IMR-90 (cell line): Measurements from ENCODE around the gene PARD3. TPM values are rescaled to one million over a fixed set of nuclear protein-coding genes. Genes with fewer than 3 reads are reported as not detected.

ENCODE experiments used
- ATAC-seq: fragments of 200-7000 bp; cut with Tn5 transposase; 2 replicates; pipeline ENCODE4 v1.9.1; 2020; ENCODE audit warnings: low read depth, mild to moderate bottlenecking, moderate library complexity
- BruUV-seq: library from RNA; stranded (reverse); fragments of 400-500 nt; replicated peaks from 2 replicates; lab custom pipeline; 2021; lab: Mats Ljungman, UMichigan
- CTCF ChIA-PET: fragments of 300-600 bp; formaldehyde crosslinking; extraction: SDS; loops from one replicate; lab custom pipeline; 2021; ENCODE audit warnings: antibody characterized with exemption; lab: Yijun Ruan, JAX
- POLR2A ChIA-PET: fragments of 300-600 bp; sonication (Branson Sonifier 250); formaldehyde crosslinking; loops from one replicate; lab custom pipeline; 2022; ENCODE audit warnings: antibody characterized with exemption; ENCODE audit not compliant: unreplicated experiment; lab: Charles Lee
- DNase-seq: peaks from one replicate; pipeline ENCODE4 v3.0.0; 2013
- H2AFZ ChIP-seq: replicated peaks from 2 replicates; pipeline ENCODE3; 2013; ENCODE audit warnings: low read length, mild to moderate bottlenecking; ENCODE audit not compliant: poor library complexity
- H2AK5ac ChIP-seq: 2 replicates; pipeline ENCODE4 v1.6.1; 2013; ENCODE audit warnings: low read depth, low read length, inconsistent platforms
- H2AK9ac ChIP-seq: replicated peaks from 2 replicates; pipeline ENCODE3; 2013; ENCODE audit warnings: mild to moderate bottlenecking, low read depth, low read length, moderate library complexity; ENCODE audit not compliant: poor library complexity
- H2BK120ac ChIP-seq: 2 replicates; pipeline ENCODE4 v1.6.1; 2013; ENCODE audit warnings: low read depth, low read length, inconsistent platforms
- H2BK15ac ChIP-seq: 3 replicates; pipeline ENCODE4 v1.6.1; 2013; ENCODE audit warnings: low read depth, low read length, inconsistent platforms
- H2BK20ac ChIP-seq: 2 replicates; pipeline ENCODE4 v1.6.1; 2013; ENCODE audit warnings: low read depth, mild to moderate bottlenecking, inconsistent platforms, low read length, moderate library complexity
- H2BK5ac ChIP-seq: 2 replicates; pipeline ENCODE4 v1.6.1; 2013; ENCODE audit warnings: mild to moderate bottlenecking, low read depth, low read length, inconsistent platforms; ENCODE audit not compliant: poor library complexity, severe bottlenecking
- H3K14ac ChIP-seq: replicated peaks from 2 replicates; pipeline ENCODE4 v1.6.1; 2013; ENCODE audit warnings: low read depth, low read length, inconsistent platforms
- H3K18ac ChIP-seq: 2 replicates; pipeline ENCODE4 v1.6.1; 2013; ENCODE audit warnings: low read depth, low read length, control low read depth
- H3K23ac ChIP-seq: 2 replicates; pipeline ENCODE4 v1.6.1; 2013; ENCODE audit warnings: low read depth, low read length, inconsistent platforms
- H3K27ac ChIP-seq: 2 replicates; pipeline ENCODE4 v1.5.1; 2013; ENCODE audit warnings: mild to moderate bottlenecking, control low read depth, low read length; ENCODE audit not compliant: insufficient read depth
- H3K27me3 ChIP-seq: 2 replicates; pipeline ENCODE4 v1.6.1; 2013; ENCODE audit warnings: low read length; ENCODE audit not compliant: control insufficient read depth, insufficient read depth
- H3K36me3 ChIP-seq: 2 replicates; pipeline ENCODE4 v1.6.1; 2013; ENCODE audit warnings: low read length, mixed read lengths; ENCODE audit not compliant: control insufficient read depth, insufficient read depth
- H3K4ac ChIP-seq: 2 replicates; pipeline ENCODE4 v1.6.1; 2013; ENCODE audit warnings: low read depth, low read length, inconsistent platforms
- H3K4me1 ChIP-seq: 2 replicates; pipeline ENCODE4 v1.6.1; 2013; ENCODE audit warnings: low read length, mixed read lengths; ENCODE audit not compliant: control insufficient read depth, insufficient read depth
- H3K4me2 ChIP-seq: 2 replicates; pipeline ENCODE4 v1.6.1; 2013; ENCODE audit warnings: low read depth, mild to moderate bottlenecking, control low read depth, low read length, moderate library complexity
- H3K4me3 ChIP-seq: 2 replicates; pipeline ENCODE4 v1.5.1; 2013; ENCODE audit warnings: low read depth, mild to moderate bottlenecking, control low read depth, low read length, moderate library complexity; ENCODE audit not compliant: insufficient read depth
- H3K56ac ChIP-seq: 2 replicates; pipeline ENCODE4 v1.6.1; 2013; ENCODE audit warnings: low read length, inconsistent platforms; ENCODE audit not compliant: insufficient read depth; ENCODE audit errors: extremely low read depth
- H3K79me1 ChIP-seq, 2 experiments: 2 replicates each; pipeline ENCODE4 v1.6.1; 2013; ENCODE audit warnings: low read length in 2 of 2, inconsistent platforms in 1 of 2, low read depth in 1 of 2
- H3K9ac ChIP-seq: 2 replicates; pipeline ENCODE4 v1.6.1; 2013; ENCODE audit warnings: low read depth, low read length, control low read depth
- H3K9me1 ChIP-seq: 2 replicates; pipeline ENCODE4 v1.6.1; 2013; ENCODE audit warnings: low read length, inconsistent platforms; ENCODE audit not compliant: insufficient read depth
- H3K9me3 ChIP-seq: 2 replicates; pipeline ENCODE4 v1.6.1; 2013; ENCODE audit warnings: low read length; ENCODE audit not compliant: control insufficient read depth, insufficient read depth
- H4K20me1 ChIP-seq: 2 replicates; pipeline ENCODE4 v1.6.1; 2013; ENCODE audit warnings: low read length, inconsistent platforms; ENCODE audit not compliant: insufficient read depth
- H4K5ac ChIP-seq: 2 replicates; pipeline ENCODE4 v1.6.1; 2013; ENCODE audit warnings: mild to moderate bottlenecking, low read depth, low read length, control low read depth
- H4K8ac ChIP-seq, 2 experiments: 2 replicates each; pipeline ENCODE4 v1.6.1; 2013; ENCODE audit warnings: low read depth in 2 of 2, low read length in 2 of 2, control low read depth in 1 of 2, inconsistent platforms in 1 of 2
- H4K91ac ChIP-seq: 2 replicates; pipeline ENCODE4 v1.6.1; 2013; ENCODE audit warnings: low read depth, low read length, inconsistent platforms; ENCODE audit not compliant: insufficient read depth
- BHLHE40 ChIP-seq: fragments of 150-350 bp; IDR thresholded peaks from 2 replicates; pipeline ENCODE4 v1.6.1; 2016; ENCODE audit warnings: mild to moderate bottlenecking, low read depth, low read length
- CHD1 ChIP-seq: IDR thresholded peaks from 2 replicates; pipeline ENCODE4 v1.6.1; 2012; ENCODE audit warnings: low read depth, low read length, improper control_type of control experiment
- FOS ChIP-seq: fragments of 150-350 bp; IDR thresholded peaks from 2 replicates; pipeline ENCODE4 v1.6.1; 2016; ENCODE audit warnings: low read depth, low read length
- MAZ ChIP-seq: IDR thresholded peaks from 2 replicates; pipeline ENCODE4 v1.6.1; 2012; ENCODE audit warnings: low read depth, mild to moderate bottlenecking, low read length, improper control_type of control experiment, moderate library complexity, borderline replicate concordance
- MXI1 ChIP-seq: IDR thresholded peaks from 2 replicates; pipeline ENCODE4 v1.6.1; 2012; ENCODE audit warnings: low read depth, mild to moderate bottlenecking, low read length, moderate library complexity, borderline replicate concordance
- NFE2L2 ChIP-seq: fragments of 150-350 bp; IDR thresholded peaks from 2 replicates; pipeline ENCODE4 v1.6.1; 2016; ENCODE audit warnings: low read depth, mild to moderate bottlenecking, low read length
- RAD21 ChIP-seq: IDR thresholded peaks from 2 replicates; pipeline ENCODE4 v1.6.1; 2012; ENCODE audit warnings: low read length, improper control_type of control experiment
- RCOR1 ChIP-seq: IDR thresholded peaks from 2 replicates; pipeline ENCODE4 v1.6.1; 2012; ENCODE audit warnings: mild to moderate bottlenecking, low read length, improper control_type of control experiment; ENCODE audit not compliant: insufficient replicate concordance
- RFX5 ChIP-seq: IDR thresholded peaks from 2 replicates; pipeline ENCODE4 v1.8.0; 2012; ENCODE audit warnings: low read depth, mild to moderate bottlenecking, low read length, moderate library complexity
- SMC3 ChIP-seq: fragments of 150-350 bp; IDR thresholded peaks from 2 replicates; pipeline ENCODE4 v1.6.1; 2016; ENCODE audit warnings: low read depth, mild to moderate bottlenecking, antibody characterized with exemption, low read length, moderate library complexity
- USF2 ChIP-seq: fragments of 150-350 bp; IDR thresholded peaks from 2 replicates; pipeline ENCODE4 v1.6.1; 2017; ENCODE audit warnings: mild to moderate bottlenecking, antibody characterized with exemption, low read length, low read depth
- WGBS, 2 experiments: methylation state at CpG; one replicate each; pipeline versions ENCODE4 v1.1.5 to v1.1.7; 2013; ENCODE audit warnings: missing lambda C conversion rate in 2 of 2; ENCODE audit not compliant: insufficient read length in 1 of 2; ENCODE audit errors: extremely low coverage in 2 of 2; 5-methylcytosine and 5-hydroxymethylcytosine counted together
- dilution Hi-C: fragments of 300-500 bp; cut with HindIII; formaldehyde crosslinking; loops from one replicate; pipeline ENCODE4 v1.14.3; 2018; ENCODE audit warnings: low sequenced_read_pairs; ENCODE audit not compliant: unreplicated experiment
- in situ Hi-C: fragments of 300-500 bp; cut with MboI; formaldehyde crosslinking; loops from 3 replicates; pipeline ENCODE4 v1.14.3; 2019; ENCODE audit warnings: low sequenced_read_pairs, inconsistent platforms, mixed read lengths
- intact Hi-C: fragments of 100-400 bp; cut with micrococcal nuclease; formaldehyde crosslinking; loops from 2 replicates; pipeline ENCODE4 v1.10.0; 2022
- polyA plus RNA-seq, 3 experiments: library from polyadenylated mRNA; depleted of rRNA; stranded (reverse); fragments of >200 nt; gene quantifications; 2 replicates each; pipeline ENCODE4 v1.2.3, GENCODE V29; 2012; ENCODE audit warnings: low replicate concordance in 1 of 3
- total RNA-seq: library from RNA; depleted of rRNA; stranded (reverse); fragments of >200 nt; gene quantifications from 2 replicates; pipeline ENCODE4 v1.2.3, GENCODE V29; 2012

PARD3 gene
- total and polyA plus RNA-seq, 2 of the 4 experiments (the other 2 are of a cell fraction): 14.6 to 37.5 TPM

GRCh38 chr10:34775044-34775637 lies 40.0 kb downstream of the PARD3 start:
- Histone ChIP-seq H2BK5ac (no peak overlapping the region), H3K4ac (no peak overlapping the region), H4K91ac (no peak overlapping the region), H4K5ac (no peak overlapping the region), H4K20me1 (peaks cover 40% of the 10 kb centered on the region), H3K23ac (no peak overlapping the region), H3K79me1 (peaks cover 36 to 62% of the 10 kb centered on the region in 2 experiments), H3K56ac (no peak overlapping the region), H3K14ac (no peak overlapping the region), H3K9ac (no peak overlapping the region), H3K4me2 (no peak overlapping the region), H3K36me3 (no peaks in the 10 kb centered on the region), H2AK5ac (no peak overlapping the region), H3K27ac (no peak overlapping the region), H3K9me1 (peaks cover 8% of the 10 kb centered on the region), H3K18ac (no peak overlapping the region), H3K4me1 (peaks cover 5% of the 10 kb centered on the region), H2BK120ac (no peak overlapping the region), H3K9me3 (no peaks in the 10 kb centered on the region), H2AK9ac (no peak overlapping the region), H2BK15ac (no peak overlapping the region), H2BK20ac (no peak overlapping the region), H4K8ac (no peak overlapping the region), H2AFZ (no peak overlapping the region), H3K4me3 (no peak overlapping the region), H3K27me3 (no peaks in the 10 kb centered on the region)
- ChIA-PET CTCF (no interaction called here), POLR2A (no interaction called here)
- dilution Hi-C loops (no loop called here), intact Hi-C loops (no loop called here), in situ Hi-C loops (no loop called here)
- TF ChIP-seq FOS (no peak), USF2 (no peak), BHLHE40 (no peak), RAD21 (no peak), CHD1 (no peak), RCOR1 (no peak), NFE2L2 (no peak), SMC3 (no peak), MAZ (no peak), RFX5 (no peak), MXI1 (no peak)
- BruUV-seq: no TSS peak
- 83% methylated on average over 2 of the region's 3 CpGs; no CpG with 5 or more reads in 1 of the 2 experiments for WGBS, 2 experiments
- no peak for ATAC-seq
- DNase-seq: no peak
